T-cell (primary cell): ENCODE results near the gene IMMP2L. TPM values are rescaled to one million over a fixed set of nuclear protein-coding genes. Genes with fewer than 3 reads are reported as not detected.

Experiments
- ATAC-seq, 4 experiments: fragments of 200-7000 bp in 3 of 4; fragments of 150-1000 bp in 1 of 4; cut with Tn5 transposase; replicated peaks in 1 of 4; 1 replicate in 3 of 4; 2 replicates in 1 of 4; pipeline ENCODE4 v1.10.0; 2021; ENCODE audit warnings: moderate library complexity in 3 of 4, mild to moderate bottlenecking in 2 of 4, moderate number of reproducible peaks in 1 of 4
- CTCF ChIA-PET, 2 donors: fragments of 300-600 bp; sonication (Branson Sonifier 250); formaldehyde crosslinking; loops; one replicate each; lab custom pipeline; 2022; ENCODE audit warnings: antibody characterized with exemption in 2 of 2; lab: Charles Lee
- POLR2A ChIA-PET, 2 donors: fragments of 300-600 bp; sonication (Branson Sonifier 250); formaldehyde crosslinking; loops; one replicate each; lab custom pipeline; 2022; ENCODE audit warnings: antibody characterized with exemption in 2 of 2; lab: Charles Lee
- DNase-seq, 35 experiments: peaks; one replicate each; pipeline versions ENCODE4 v3.0.0 to v3.0.0-alpha.2; 2013 to 2023
- H3K27ac ChIP-seq: one replicate; pipeline ENCODE4 v1.5.1; 2013; ENCODE audit warnings: low read length
- H3K27me3 ChIP-seq, 2 experiments: replicated peaks in 1 of 2; 1 replicate in 1 of 2; 2 replicates in 1 of 2; pipeline versions ENCODE4 v1.6.1 to v1.7.0; 2013; ENCODE audit warnings: low read length in 1 of 2, mixed read lengths in 1 of 2; ENCODE audit not compliant: control insufficient read depth in 2 of 2, insufficient read depth in 2 of 2; ENCODE audit errors: extremely low read depth in 1 of 2
- H3K36me3 ChIP-seq, 2 donors: 1 replicate in 1 of 2; 2 replicates in 1 of 2; pipeline versions ENCODE4 v1.6.1 to v1.7.0; 2013; ENCODE audit warnings: low read length in 1 of 2; ENCODE audit not compliant: control insufficient read depth in 2 of 2, insufficient read depth in 1 of 2; ENCODE audit errors: extremely low read depth in 1 of 2
- H3K4me1 ChIP-seq, 2 experiments: 1 replicate in 1 of 2; 2 replicates in 1 of 2; pipeline versions ENCODE4 v1.6.1 to v1.7.0; 2013; ENCODE audit warnings: low read length in 2 of 2, mixed read lengths in 1 of 2; ENCODE audit not compliant: insufficient read depth in 2 of 2, control insufficient read depth in 1 of 2; ENCODE audit errors: extremely low read depth in 1 of 2
- H3K4me3 ChIP-seq, 2 donors: 1 replicate in 1 of 2; 2 replicates in 1 of 2; pipeline versions ENCODE4 v1.5.1 to v1.7.0; 2013; ENCODE audit warnings: mild to moderate bottlenecking in 2 of 2, low read length in 1 of 2, moderate library complexity in 1 of 2; ENCODE audit not compliant: control insufficient read depth in 1 of 2; ENCODE audit errors: extremely low read depth in 1 of 2
- H3K9me3 ChIP-seq: 2 replicates; pipeline ENCODE4 v1.7.0; 2013
- H3K27ac Mint-ChIP-seq, 2 donors: one replicate each; pipeline ENCODE4 v1.8.0; 2020 to 2021; ENCODE audit warnings: mild to moderate bottlenecking in 2 of 2, mixed read lengths in 2 of 2
- H3K27me3 Mint-ChIP-seq, 2 donors: one replicate each; pipeline ENCODE4 v1.8.0; 2021 to 2022; ENCODE audit warnings: mixed read lengths in 2 of 2
- H3K36me3 Mint-ChIP-seq: one replicate; pipeline ENCODE4 v1.8.0; 2021; ENCODE audit warnings: mixed read lengths
- H3K4me1 Mint-ChIP-seq, 3 donors: one replicate each; pipeline ENCODE4 v1.8.0; 2020 to 2022; ENCODE audit warnings: mixed read lengths in 3 of 3, mild to moderate bottlenecking in 1 of 3
- H3K4me3 Mint-ChIP-seq, 3 donors: one replicate each; pipeline ENCODE4 v1.8.0; 2020 to 2022; ENCODE audit warnings: mild to moderate bottlenecking in 3 of 3, mixed read lengths in 3 of 3, moderate library complexity in 3 of 3
- H3K9me3 Mint-ChIP-seq, 3 donors: one replicate each; pipeline ENCODE4 v1.8.0; 2020 to 2022; ENCODE audit warnings: mixed read lengths in 3 of 3
- WGBS: methylation state at CpG from one replicate; pipeline ENCODE4 v1.1.5; 2013; ENCODE audit warnings: missing lambda C conversion rate; ENCODE audit not compliant: insufficient coverage; 5-methylcytosine and 5-hydroxymethylcytosine counted together
- total RNA-seq, 35 experiments: library from RNA in 6 of 35; stranded (reverse) in 6 of 35; fragments of 120-200 nt in 1 of 35; gene quantifications; one replicate each; pipeline versions ENCODE4 v1.2.1 to v1.2.4 and lab custom pipeline; 2013 to 2026

Gene IMMP2L
- total RNA-seq, 5 donors from 2014 or later (not counting 1 experiment from before 2014, with no cell fraction given) = 14.1 to 27.3 (median 21.7) TPM

DNA sequence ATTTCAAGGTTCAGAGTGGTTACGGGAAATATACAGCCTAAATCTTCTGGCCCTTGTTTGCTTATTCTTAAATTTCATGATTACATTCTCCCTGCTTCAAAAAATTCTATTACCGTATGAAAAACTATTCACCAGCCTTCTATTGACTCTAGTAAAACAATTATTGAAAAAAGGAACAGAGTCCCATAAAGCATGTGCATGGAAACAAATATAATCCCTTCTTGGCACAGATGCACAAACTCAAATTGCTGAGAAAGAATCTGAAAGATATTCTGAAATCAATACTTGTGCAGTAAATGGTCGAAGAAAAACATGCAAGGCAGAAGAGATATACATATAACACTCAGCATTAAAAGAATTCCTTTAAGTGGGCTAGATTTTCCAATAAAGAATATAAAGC lies 387.8 kb downstream of the IMMP2L start:
- CTCF ChIA-PET = no interaction called here
- peaks cover 0 to 2% of the 10 kb centered on the region in 2 experiments for H3K4me1 ChIP-seq
- H3K27ac ChIP-seq = no peak overlapping the region
- H3K9me3 ChIP-seq = no peaks in the 10 kb centered on the region
- H3K9me3 Mint-ChIP-seq = no peaks in the 10 kb centered on the region
- no peak for ATAC-seq
- WGBS = no CpG with 5 or more reads among the region's 3 CpGs
- no peak overlapping the region for H3K4me3 ChIP-seq
- H3K36me3 ChIP-seq = no peaks in the 10 kb centered on the region
- H3K27me3 ChIP-seq = no peaks in the 10 kb centered on the region
- H3K27me3 Mint-ChIP-seq = no peaks in the 10 kb centered on the region
- no peak for DNase-seq
- no peak overlapping the region for H3K27ac Mint-ChIP-seq
- POLR2A ChIA-PET = interaction anchor here in 1 of 2 donors (0.6 to 0.7 kb wide), 2 partner anchors 29 to 548 kb away, joined by 3 to 13 read pairs; no protein-coding TSS in a partner anchor
- H3K36me3 Mint-ChIP-seq = peaks cover 8% of the 10 kb centered on the region
- peaks cover 13 to 20% (median 14%) of the 10 kb centered on the region in 3 donors for H3K4me1 Mint-ChIP-seq
- no peak overlapping the region for H3K4me3 Mint-ChIP-seq

DNA sequence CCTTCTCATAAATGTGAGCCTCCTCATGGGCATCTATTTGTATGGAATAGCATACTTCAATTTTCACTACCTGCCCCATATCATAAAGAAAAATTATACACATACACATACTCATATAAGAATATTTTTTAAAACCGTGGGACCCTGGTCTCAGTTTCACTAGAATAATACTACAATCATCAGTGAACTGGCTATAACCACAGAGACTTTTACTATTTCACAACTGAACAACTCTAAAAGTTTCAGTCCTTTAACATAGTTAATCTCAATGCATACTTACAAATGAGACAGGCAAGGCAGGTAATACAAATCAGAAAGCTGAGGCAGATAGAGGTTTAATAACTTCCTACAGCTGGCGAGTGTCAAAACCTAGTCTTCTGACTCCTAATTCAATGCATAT lies 388.3 kb downstream of the IMMP2L start:
- Mint-ChIP-seq H3K4me1 (peaks cover 13 to 20% (median 14%) of the 10 kb centered on the region in 3 donors), H3K27me3 (no peaks in the 10 kb centered on the region), H3K9me3 (no peaks in the 10 kb centered on the region), H3K27ac (no peak overlapping the region), H3K36me3 (peaks cover 8% of the 10 kb centered on the region), H3K4me3 (no peak overlapping the region)
- Histone ChIP-seq H3K27ac (no peak overlapping the region), H3K4me1 (peaks cover 0 to 2% of the 10 kb centered on the region in 2 experiments), H3K36me3 (no peaks in the 10 kb centered on the region), H3K9me3 (no peaks in the 10 kb centered on the region), H3K27me3 (no peaks in the 10 kb centered on the region), H3K4me3 (no peak overlapping the region)
- ChIA-PET CTCF (no interaction called here), POLR2A (interaction anchor here in 1 of 2 donors (0.7 kb wide), 1 partner anchor 549 kb away, joined by 3 read pairs; no protein-coding TSS in a partner anchor)
- DNase-seq (no peak), ATAC-seq (no peak)
- 33% methylated on average over 1 of the region's 2 CpGs for WGBS

DNA sequence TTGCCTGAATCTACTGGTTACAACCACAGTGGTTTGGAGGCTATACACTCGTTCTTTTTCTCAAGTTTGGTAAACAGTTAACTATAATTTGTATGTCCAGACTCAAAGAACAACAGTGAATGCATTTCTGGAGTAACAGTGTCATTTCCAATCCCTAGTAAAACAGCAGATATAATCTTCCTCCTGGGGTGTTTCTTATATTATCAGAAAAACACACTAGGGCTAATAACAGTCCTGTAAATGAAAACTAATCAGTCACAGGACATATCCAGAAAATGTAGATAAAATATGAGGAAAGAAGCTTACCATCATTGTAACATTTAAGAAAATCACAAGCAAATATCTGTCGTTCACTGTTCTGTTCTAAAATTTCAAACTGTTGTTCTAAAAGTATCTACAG lies 388.8 kb downstream of the IMMP2L start:
- Histone ChIP-seq H3K9me3 (no peaks in the 10 kb centered on the region), H3K27ac (no peak overlapping the region), H3K36me3 (no peaks in the 10 kb centered on the region), H3K4me3 (no peak overlapping the region), H3K27me3 (no peaks in the 10 kb centered on the region), H3K4me1 (peaks cover 0 to 2% of the 10 kb centered on the region in 2 experiments)
- ATAC-seq = no peak
- peaks cover 3% of the 10 kb centered on the region for H3K36me3 Mint-ChIP-seq
- H3K4me3 Mint-ChIP-seq = no peak overlapping the region
- CTCF ChIA-PET = no interaction called here
- no peak for DNase-seq
- H3K9me3 Mint-ChIP-seq = no peaks in the 10 kb centered on the region
- H3K4me1 Mint-ChIP-seq = peaks cover 13 to 16% (median 14%) of the 10 kb centered on the region in 3 donors
- no peak overlapping the region for H3K27ac Mint-ChIP-seq
- POLR2A ChIA-PET = no interaction called here
- H3K27me3 Mint-ChIP-seq = no peaks in the 10 kb centered on the region
- no CpG with 5 or more reads among the region's 2 CpGs for WGBS

DNA sequence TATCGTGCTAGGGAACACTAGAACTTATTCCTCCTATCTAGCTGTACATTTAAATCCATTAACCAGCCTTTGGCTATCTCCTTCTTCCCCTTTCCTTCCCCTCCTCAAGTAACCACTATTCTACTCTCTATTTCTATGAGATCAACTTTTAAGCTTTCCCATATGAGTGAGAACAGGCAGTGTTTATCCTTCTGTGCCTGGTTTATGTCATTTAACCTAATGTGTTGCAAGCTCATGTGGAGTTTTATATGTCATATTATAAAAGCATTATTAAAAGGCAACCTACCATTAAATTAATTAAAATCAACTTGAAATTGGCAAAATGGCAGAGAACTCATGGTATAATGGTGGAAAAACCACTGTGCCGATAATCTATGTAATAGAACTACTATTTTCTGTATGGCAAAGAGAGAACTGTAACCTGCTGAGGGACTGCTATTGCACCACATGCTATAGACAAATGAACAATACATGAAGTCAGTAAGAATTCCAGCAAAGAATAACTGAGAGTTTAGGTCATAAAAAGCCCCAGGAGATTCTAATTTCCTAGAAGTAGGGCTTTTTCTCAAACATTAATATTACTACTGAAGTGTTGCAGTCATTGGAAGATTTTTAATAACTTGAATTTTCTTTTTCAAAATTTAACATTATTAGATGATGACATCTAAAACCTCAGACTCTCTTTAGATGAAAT lies 389.6 kb downstream of the IMMP2L start:
- H3K27ac Mint-ChIP-seq = no peak overlapping the region
- H3K36me3 ChIP-seq = no peaks in the 10 kb centered on the region
- no peak for DNase-seq
- WGBS = 80% methylated on average over 1 of the region's 2 CpGs
- H3K27ac ChIP-seq = no peak overlapping the region
- no peaks in the 10 kb centered on the region for H3K27me3 Mint-ChIP-seq
- ChIA-PET CTCF (interaction anchor here in 1 of 2 donors (0.5 kb wide), 1 partner anchor 1461 kb away, joined by 3 read pairs; no protein-coding TSS in a partner anchor), POLR2A (interaction anchor here in 1 of 2 donors (0.6 to 0.7 kb wide), 2 partner anchors 107 to 282 kb away, joined by 3 read pairs; no protein-coding TSS in a partner anchor)
- H3K4me1 Mint-ChIP-seq = peaks cover 13 to 15% (median 14%) of the 10 kb centered on the region in 3 donors
- peaks cover 3% of the 10 kb centered on the region for H3K36me3 Mint-ChIP-seq
- H3K4me1 ChIP-seq = peaks cover 0 to 2% of the 10 kb centered on the region in 2 experiments
- no peak overlapping the region for H3K4me3 Mint-ChIP-seq
- no peaks in the 10 kb centered on the region for H3K9me3 Mint-ChIP-seq
- no peaks in the 10 kb centered on the region for H3K9me3 ChIP-seq
- no peak for ATAC-seq
- no peaks in the 10 kb centered on the region for H3K27me3 ChIP-seq
- no peak overlapping the region for H3K4me3 ChIP-seq

DNA sequence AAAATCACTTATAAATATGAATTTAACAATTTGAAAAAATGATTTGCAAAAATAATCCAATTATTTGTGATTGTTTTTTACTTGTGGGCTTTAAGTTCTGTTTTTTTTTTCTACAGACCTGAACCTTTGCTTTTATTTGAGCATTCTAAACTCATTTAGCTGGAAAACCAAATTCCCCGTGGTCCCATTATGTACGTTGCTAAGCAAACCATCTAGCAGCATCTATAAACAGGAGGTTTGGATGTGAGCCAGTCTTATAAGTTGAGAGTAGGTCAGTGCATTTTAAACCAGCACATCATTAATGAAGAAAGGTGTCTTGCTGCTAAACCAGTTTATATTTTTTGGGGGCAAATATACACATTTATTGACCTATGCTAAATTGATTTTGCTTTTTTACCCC lies 394.1 kb downstream of the IMMP2L start:
- H3K36me3 Mint-ChIP-seq = peaks cover 3% of the 10 kb centered on the region
- ChIA-PET CTCF (no interaction called here), POLR2A (no interaction called here)
- no peaks in the 10 kb centered on the region for H3K4me1 Mint-ChIP-seq
- no peaks in the 10 kb centered on the region for H3K27me3 Mint-ChIP-seq
- no CpG with 5 or more reads among the region's 2 CpGs for WGBS
- no peak for ATAC-seq
- no peaks in the 10 kb centered on the region for H3K9me3 Mint-ChIP-seq
- H3K27me3 ChIP-seq = no peaks in the 10 kb centered on the region
- no peaks in the 10 kb centered on the region for H3K36me3 ChIP-seq
- no peak overlapping the region for H3K4me3 Mint-ChIP-seq
- no peak overlapping the region for H3K4me3 ChIP-seq
- no peak overlapping the region for H3K27ac ChIP-seq
- H3K27ac Mint-ChIP-seq = no peak overlapping the region
- H3K9me3 ChIP-seq = no peaks in the 10 kb centered on the region
- DNase-seq = no peak
- H3K4me1 ChIP-seq = no peaks in the 10 kb centered on the region

DNA sequence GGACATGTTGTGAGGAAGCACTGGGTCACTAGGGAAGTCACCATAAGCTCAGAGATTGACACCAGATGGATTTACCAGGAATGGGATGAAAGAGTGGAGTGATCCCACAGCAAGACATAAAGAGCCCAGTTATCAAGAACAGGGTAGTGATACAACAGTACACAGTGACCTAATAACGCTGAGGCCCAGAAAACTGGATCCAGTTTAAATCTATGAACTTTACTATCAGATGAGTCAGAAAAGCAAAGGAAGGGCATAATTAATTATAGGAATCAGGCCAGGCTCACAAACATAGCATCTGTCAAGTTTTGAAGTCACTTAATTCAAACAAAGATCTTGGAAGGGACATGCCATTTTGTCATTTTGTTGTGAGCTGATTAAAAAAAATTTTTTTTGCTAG lies 397.9 kb downstream of the IMMP2L start:
- Mint-ChIP-seq H3K27ac (no peak overlapping the region), H3K36me3 (peaks cover 3% of the 10 kb centered on the region), H3K4me3 (no peak overlapping the region), H3K9me3 (no peaks in the 10 kb centered on the region), H3K4me1 (no peaks in the 10 kb centered on the region), H3K27me3 (no peaks in the 10 kb centered on the region)
- Histone ChIP-seq H3K36me3 (no peaks in the 10 kb centered on the region), H3K27ac (no peak overlapping the region), H3K4me1 (no peaks in the 10 kb centered on the region), H3K9me3 (no peaks in the 10 kb centered on the region), H3K4me3 (no peak overlapping the region), H3K27me3 (no peaks in the 10 kb centered on the region)
- WGBS = no CpG with 5 or more reads among the region's 1 CpG
- no peak for DNase-seq
- POLR2A ChIA-PET = no interaction called here
- CTCF ChIA-PET = interaction anchor here in 1 of 2 donors (0.9 kb wide), 1 partner anchor 26 kb away, joined by 3 read pairs; no protein-coding TSS in a partner anchor
- ATAC-seq = no peak
